GM12874 (cell line): Measurements from ENCODE around the gene SDK2.

ENCODE experiments used
- CTCF ChIP-seq: IDR thresholded peaks from 2 replicates; pipeline ENCODE4 v1.5.1; 2011; ENCODE audit warnings: low read depth, mild to moderate bottlenecking, control low read depth, low read length, moderate library complexity; ENCODE audit not compliant: insufficient read depth

Gene SDK2

GRCh38 chr17:73493956-73494926, 150.0 kb downstream of the SDK2 start:
- no peak for TF ChIP-seq CTCF

DNA sequence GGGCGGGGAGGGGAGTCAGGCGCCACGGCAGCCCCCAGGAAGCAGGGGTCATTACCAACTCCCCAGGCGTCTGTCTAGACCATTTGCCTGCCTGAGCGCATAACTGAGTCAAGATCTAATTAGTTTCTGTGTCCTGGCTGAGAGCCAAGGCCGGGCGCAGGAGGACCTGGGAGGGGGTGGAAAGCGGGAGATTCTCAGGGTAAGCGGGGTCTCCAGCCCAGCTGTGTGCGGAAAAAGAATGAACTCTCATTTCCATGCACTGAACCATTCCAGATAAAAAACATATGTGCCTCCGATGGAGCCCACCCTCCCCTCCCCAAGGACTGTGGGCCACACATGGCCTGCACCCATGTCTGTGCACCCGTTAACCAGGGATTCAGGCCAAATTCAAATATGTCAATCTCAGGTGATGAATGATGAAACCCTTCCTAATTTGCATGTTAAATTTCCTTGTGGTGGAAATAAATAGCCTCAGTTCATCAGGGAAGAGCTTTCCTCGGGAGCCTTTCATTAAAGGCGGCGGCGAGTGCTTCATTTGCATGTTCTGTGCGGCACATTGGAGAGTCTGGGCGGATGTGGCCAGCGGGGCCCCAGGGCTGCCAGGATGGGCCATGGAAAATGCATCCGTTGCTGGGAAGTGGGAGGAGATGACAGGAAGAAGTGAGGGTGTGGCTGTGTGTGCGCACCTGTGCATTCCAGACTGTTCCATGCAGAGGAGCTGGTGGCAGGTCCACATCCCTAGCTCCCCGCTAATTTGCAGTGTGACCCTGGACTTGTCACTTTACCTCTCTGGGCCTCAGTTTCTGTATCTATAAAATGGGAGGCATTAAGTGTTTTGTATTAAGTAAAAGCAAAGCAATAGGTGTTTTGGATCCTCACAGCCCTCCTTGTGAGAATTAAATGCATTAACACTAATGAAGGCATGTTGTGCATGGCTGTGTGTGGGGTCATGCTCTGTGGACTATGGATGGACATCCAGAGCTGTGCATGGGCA, 151.1 kb downstream of the SDK2 start:
- no peak for TF ChIP-seq CTCF

DNA sequence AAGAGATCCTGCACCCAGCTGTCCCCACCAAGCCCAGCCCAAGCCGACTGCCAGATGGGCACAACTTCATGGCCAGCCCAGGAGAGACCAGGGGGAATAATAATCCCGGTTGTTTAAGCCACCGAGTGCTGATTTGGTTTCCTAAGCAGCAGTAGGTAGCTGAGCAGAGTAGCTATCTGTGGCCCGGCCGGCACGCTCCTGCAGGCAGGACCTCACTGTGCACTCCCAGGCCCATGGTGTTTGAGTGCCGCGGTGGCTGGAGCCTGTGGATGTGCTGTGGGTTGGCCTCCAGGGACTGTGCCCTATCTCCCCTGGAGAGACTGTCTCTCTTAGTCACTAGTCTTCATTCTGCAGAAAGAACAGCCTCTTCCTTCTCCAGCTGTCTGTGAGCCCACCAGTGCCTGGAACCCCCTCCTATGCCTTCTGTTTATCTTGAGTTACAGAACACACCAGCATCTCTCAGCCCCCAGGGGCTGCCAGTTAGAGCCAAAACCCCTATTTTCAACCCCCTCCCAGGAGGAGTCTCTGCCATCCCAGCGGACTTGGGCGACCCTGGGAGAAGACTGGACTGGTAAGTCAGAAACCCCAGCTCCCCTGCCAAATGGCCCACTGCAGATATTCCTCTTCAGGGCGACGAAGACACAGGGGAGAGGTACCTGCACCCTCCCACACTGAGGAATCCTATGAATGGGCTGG, 152.0 kb downstream of the SDK2 start:
- no peak for TF ChIP-seq CTCF

DNA sequence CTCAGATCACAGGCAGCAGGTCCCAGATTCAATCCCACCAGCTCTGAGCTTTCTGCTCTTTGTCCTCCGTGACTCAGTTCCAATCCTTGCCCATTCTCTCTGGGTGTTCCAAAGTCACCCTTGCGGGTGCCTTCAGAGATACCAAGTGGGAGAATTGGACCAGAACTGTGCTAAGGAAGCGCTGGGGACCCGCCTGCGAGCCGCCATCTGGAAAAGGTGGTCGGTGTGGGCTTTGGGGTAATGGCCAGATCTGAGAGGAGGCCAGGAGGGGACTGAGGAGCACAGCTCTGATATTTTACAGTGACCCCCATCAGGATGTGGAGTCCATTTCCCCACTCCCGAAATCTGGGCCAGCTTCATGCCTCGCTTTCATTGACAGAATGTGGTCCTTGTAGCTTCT, 152.6 kb downstream of the SDK2 start:
- no peak for TF ChIP-seq CTCF

DNA sequence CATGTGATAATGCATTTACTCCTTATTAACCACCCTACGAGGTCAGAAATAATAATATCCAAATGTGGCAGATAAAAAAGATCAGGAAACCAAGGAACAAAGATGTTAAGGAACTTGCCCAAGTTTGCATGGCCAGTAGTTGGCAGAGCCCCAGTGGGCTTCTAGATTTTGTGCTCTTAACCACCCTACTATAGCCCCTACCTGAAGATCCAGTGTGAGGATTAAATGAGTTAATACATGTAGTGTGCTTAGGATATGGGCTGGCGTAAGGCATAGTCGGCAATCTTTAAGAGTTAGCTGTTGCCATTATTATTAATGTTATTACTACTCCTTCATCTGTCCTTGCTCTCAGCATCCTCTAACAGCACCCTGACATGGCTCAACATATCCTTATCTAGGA, 153.4 kb downstream of the SDK2 start:
- no peak for TF ChIP-seq CTCF

DNA sequence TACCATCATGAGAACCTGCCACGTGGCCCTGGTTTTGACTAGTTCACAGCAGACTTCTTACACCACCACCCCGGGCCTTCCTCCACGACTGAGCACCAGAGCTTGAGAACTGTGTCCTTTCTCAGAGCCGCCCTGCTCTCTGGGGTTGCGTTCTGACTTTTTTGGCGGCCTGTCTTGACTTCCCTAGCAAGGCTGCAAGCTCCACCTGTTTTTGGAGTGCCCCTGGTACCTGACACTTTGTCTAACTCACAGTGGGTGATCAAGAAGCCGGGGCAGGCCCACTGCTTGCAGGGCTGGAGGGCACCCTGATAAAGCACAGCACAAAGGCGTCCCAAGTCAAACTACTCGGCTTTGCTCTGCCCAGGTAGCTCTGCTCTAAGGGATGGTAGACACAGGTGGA, 154.3 kb downstream of the SDK2 start:
- no peak for TF ChIP-seq CTCF
